ENCODE results near the gene CBX7.
A peak's percentile ranks its signal among the peaks of the same experiment; 100 is the strongest.

CBX7 gene

DNA sequence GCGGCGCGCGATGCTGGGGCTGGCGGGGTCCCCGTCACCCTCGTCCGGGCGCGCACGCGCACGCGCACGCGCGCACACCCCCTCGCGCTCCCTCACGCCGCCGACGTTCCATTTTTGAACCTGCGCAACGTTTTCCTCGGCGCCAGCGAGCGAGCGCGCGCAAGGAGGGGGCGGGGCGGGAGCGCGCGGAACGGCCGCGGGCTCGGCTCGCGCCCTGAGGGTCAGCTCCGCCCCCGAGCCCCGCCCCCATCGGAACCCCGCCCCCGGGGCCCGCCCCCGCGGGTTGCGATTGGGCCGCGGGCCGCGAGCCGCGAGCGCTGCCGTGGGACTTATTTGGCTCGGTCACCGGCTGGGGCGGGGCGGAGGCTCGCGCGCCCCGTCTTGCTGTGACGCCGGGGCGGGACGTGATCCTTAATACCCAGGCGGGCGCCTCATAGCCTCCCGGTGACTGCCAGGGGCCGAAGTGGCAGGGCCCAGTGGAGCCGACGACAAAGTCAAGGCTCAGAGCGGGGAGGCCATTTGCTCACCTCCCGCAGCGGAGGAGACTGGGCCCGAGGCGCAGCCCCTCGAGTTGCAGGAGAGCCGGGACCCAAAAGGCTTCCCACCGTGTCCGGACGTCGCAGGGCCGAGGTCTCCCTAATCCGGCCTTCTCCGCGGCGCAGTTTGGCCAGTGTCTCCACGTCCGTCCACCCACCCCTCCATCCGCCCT, at the start of gene CBX7:
TSS of gene CBX7 (minus strand) at position 170 of the 709 bp plus-strand sequence. CDS start 236 bp downstream, outside the sequence.
- Histone ChIP-seq H3K9me3 (ENCODE audit: insufficient read depth, low read length) (no peaks in the 10 kb centered on the region), H3K4me3 (ENCODE audit: insufficient read length, low read depth) (peak within 1 kb of the TSS; percentile 49), H3K9ac (ENCODE audit: insufficient read length, low read depth) (peak within 1 kb of the TSS; percentile 64), H3K36me3 (ENCODE audit: insufficient read depth, insufficient read length, low read length) (no peaks in the 10 kb centered on the region), H3K4me1 (ENCODE audit: insufficient read depth, insufficient read length) (peaks cover 14% of the 10 kb centered on the region), H3K27me3 (ENCODE audit: insufficient read depth, insufficient read length) (peaks cover 26% of the 10 kb centered on the region)
- DNase-seq (ENCODE audit: low read depth, low spot score) = no peak
- no peak for TF ChIP-seq YY1 (IDR thresholded peaks at IDR 0.05; ENCODE audit: insufficient read depth, insufficient read length)
- TF ChIP-seq ZNF274 (IDR thresholded peaks at IDR 0.05; ENCODE audit: low read depth, low read length) = no peak
- no peak for TF ChIP-seq SUZ12 (IDR thresholded peaks at IDR 0.05; ENCODE audit: extremely low read depth, insufficient read depth, insufficient read length)

DNA sequence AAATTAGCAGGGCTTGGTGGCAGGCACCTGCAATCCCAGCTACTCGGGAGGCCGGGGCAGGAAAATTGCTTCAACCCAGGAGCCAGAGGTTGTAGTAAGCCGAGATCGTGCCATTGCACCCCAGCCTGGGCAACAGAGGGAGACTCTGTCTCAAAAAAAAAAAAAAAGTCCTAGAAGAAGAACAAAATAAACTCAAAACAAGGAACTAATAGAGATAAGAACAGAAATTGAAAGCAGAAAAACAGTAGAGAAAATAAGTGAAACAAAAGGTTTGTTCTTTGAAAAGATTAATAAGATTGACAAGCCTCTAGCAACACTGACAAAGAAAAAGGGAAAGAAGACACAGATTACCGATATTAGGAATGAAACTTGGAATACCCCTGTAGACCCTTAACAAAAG, 45.1 kb upstream of the CBX7 start:
- TF ChIP-seq ZNF274 (IDR thresholded peaks at IDR 0.05; ENCODE audit: low read depth, low read length) (no peak), YY1 (IDR thresholded peaks at IDR 0.05; ENCODE audit: insufficient read depth, insufficient read length) (no peak), SUZ12 (IDR thresholded peaks at IDR 0.05; ENCODE audit: extremely low read depth, insufficient read depth, insufficient read length) (no peak)
- Histone ChIP-seq H3K9me3 (ENCODE audit: insufficient read depth, low read length) (peaks cover 5% of the 10 kb centered on the region; the same call in 1 of the 2 replicates), H3K4me1 (ENCODE audit: insufficient read depth, insufficient read length) (no peaks in the 10 kb centered on the region), H3K9ac (ENCODE audit: insufficient read length, low read depth) (no peak overlapping the region), H3K4me3 (ENCODE audit: insufficient read length, low read depth) (no peak overlapping the region), H3K36me3 (ENCODE audit: insufficient read depth, insufficient read length, low read length) (no peaks in the 10 kb centered on the region), H3K27me3 (ENCODE audit: insufficient read depth, insufficient read length) (no peaks in the 10 kb centered on the region)
- no peak for DNase-seq (ENCODE audit: low read depth, low spot score)

DNA sequence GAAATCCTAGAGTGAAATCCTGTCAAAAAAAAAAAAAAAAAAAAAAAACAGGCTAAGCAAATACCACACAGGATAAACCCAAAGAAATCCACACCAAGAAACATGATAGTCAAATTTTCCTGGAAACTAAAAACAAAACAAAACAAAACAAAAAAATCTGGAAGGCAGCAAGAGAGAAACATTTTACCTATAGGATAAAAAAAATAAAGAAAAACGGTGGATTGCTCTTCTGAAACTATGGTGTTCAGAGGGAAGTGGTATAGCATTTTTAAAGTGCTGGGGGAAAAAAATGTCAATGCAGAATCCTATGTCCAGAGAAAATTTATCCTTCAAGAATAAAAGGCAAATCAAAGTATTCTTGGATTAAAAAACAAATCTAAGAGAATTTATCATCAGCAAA, 41.6 kb upstream of the CBX7 start:
- no peak for TF ChIP-seq YY1 (IDR thresholded peaks at IDR 0.05; ENCODE audit: insufficient read depth, insufficient read length)
- no peak for TF ChIP-seq ZNF274 (IDR thresholded peaks at IDR 0.05; ENCODE audit: low read depth, low read length)
- no peak for TF ChIP-seq SUZ12 (IDR thresholded peaks at IDR 0.05; ENCODE audit: extremely low read depth, insufficient read depth, insufficient read length)
- no peaks in the 10 kb centered on the region for H3K27me3 ChIP-seq (ENCODE audit: insufficient read depth, insufficient read length)
- DNase-seq (ENCODE audit: low read depth, low spot score) = no peak
- peaks cover 5% of the 10 kb centered on the region; the same call in 1 of the 2 replicates for H3K9me3 ChIP-seq (ENCODE audit: insufficient read depth, low read length)
- no peaks in the 10 kb centered on the region for H3K4me1 ChIP-seq (ENCODE audit: insufficient read depth, insufficient read length)
- H3K36me3 ChIP-seq (ENCODE audit: insufficient read depth, insufficient read length, low read length) = no peaks in the 10 kb centered on the region
- H3K9ac ChIP-seq (ENCODE audit: insufficient read length, low read depth) = no peak overlapping the region
- no peak overlapping the region for H3K4me3 ChIP-seq (ENCODE audit: insufficient read length, low read depth)

DNA sequence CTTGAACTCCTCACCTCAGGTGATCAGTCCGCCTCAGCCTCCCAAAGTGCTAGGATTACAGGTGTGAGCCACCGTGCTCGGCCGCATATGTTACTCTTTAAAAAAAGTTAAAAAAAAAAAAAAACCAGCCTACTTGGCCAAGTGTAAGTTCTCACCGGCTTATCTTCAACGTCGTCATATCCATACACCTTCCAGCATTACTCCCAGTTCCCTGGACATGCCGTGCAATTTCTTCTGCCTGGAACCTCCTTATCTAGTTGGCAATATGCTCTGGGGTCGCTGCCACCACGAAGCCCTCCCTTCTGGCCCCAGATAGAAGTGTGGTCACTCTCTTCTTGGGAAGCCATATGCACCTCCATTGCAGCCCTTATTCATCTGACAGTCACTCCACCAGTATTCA, 36.3 kb upstream of the CBX7 start:
- no peak for DNase-seq (ENCODE audit: low read depth, low spot score)
- TF ChIP-seq ZNF274 (IDR thresholded peaks at IDR 0.05; ENCODE audit: low read depth, low read length) (no peak), SUZ12 (IDR thresholded peaks at IDR 0.05; ENCODE audit: extremely low read depth, insufficient read depth, insufficient read length) (no peak), YY1 (IDR thresholded peaks at IDR 0.05; ENCODE audit: insufficient read depth, insufficient read length) (no peak)
- no peak overlapping the region for H3K4me3 ChIP-seq (ENCODE audit: insufficient read length, low read depth)
- no peaks in the 10 kb centered on the region for H3K9me3 ChIP-seq (ENCODE audit: insufficient read depth, low read length)
- H3K27me3 ChIP-seq (ENCODE audit: insufficient read depth, insufficient read length) = no peaks in the 10 kb centered on the region
- H3K9ac ChIP-seq (ENCODE audit: insufficient read length, low read depth) = no peak overlapping the region
- no peaks in the 10 kb centered on the region for H3K4me1 ChIP-seq (ENCODE audit: insufficient read depth, insufficient read length)
- H3K36me3 ChIP-seq (ENCODE audit: insufficient read depth, insufficient read length, low read length) = no peaks in the 10 kb centered on the region

DNA sequence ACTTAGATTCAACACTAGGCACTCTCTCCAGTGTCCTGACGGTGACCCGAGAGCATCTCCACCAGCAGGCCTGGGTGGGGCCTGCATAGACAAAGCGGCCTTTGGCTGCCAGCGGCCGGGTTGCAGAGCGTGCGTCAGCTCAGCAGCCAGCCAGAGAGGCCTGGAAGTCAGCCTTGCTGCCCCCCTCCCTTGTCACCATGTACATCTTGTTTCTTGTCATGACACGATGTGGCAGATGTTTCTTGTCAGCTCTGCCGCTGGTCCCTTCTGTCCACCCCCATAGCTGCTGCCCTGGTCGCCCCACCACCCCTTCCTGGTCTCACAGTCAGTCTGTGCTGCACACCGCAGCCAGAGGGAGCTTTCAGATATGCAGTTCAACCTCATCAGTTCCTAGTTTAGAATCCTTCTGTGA, 33.1 kb upstream of the CBX7 start:
- no peaks in the 10 kb centered on the region for H3K9me3 ChIP-seq (ENCODE audit: insufficient read depth, low read length)
- no peak overlapping the region for H3K4me3 ChIP-seq (ENCODE audit: insufficient read length, low read depth)
- H3K27me3 ChIP-seq (ENCODE audit: insufficient read depth, insufficient read length) = no peaks in the 10 kb centered on the region
- H3K9ac ChIP-seq (ENCODE audit: insufficient read length, low read depth) = peak overlapping the region; percentile 34
- no peak for TF ChIP-seq YY1 (IDR thresholded peaks at IDR 0.05; ENCODE audit: insufficient read depth, insufficient read length)
- H3K4me1 ChIP-seq (ENCODE audit: insufficient read depth, insufficient read length) = peaks cover 6% of the 10 kb centered on the region
- no peak for DNase-seq (ENCODE audit: low read depth, low spot score)
- H3K36me3 ChIP-seq (ENCODE audit: insufficient read depth, insufficient read length, low read length) = no peaks in the 10 kb centered on the region

DNA sequence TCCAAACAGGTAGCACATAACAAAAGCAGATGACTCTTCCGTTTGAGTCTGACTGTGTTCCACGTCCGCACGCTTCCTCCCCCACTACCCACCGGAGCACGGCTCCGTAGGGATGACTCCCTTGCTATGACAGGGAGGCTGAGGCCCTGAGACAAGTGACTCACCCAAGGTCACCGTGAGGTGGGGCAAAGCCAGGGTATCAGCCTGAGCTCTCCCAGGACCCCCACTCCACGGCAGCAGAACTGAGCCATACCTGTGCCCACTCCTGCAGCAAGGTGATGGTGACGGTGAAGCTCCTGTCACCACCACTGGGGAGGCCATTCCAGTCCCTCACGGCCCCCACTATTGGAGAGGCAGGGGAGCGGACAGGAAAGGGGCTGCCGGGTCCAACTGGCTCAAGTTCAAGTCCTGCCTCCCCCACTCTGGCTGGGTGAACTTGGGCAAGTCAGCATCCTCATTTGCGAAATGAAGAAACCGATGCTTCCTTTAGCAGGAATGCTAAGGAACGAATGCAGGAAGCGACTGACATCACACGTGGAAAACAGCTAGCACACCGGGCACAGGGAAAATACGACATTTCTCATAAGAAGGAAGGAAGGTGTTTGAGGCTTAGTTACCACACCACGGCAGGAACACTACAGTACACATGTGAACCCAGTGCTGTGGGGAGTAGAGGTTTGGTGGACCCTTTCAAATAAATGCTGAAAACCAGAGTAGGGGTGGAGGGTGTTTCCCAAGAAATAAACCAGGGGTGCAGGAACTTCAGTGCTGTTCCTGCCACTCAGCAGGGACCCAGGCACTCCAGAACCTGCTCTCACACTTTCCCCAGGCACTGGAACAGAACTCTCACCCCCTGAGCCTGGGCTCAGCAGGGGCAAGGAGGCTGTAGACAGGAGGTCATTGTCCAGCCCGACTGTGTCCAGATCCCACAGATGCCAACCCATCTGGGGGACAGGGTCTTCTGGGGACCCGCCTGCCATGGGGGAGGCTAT, 32.4 kb upstream of the CBX7 start:
- Histone ChIP-seq H3K4me3 (ENCODE audit: insufficient read length, low read depth) (no peak overlapping the region), H3K27me3 (ENCODE audit: insufficient read depth, insufficient read length) (no peaks in the 10 kb centered on the region), H3K9me3 (ENCODE audit: insufficient read depth, low read length) (no peaks in the 10 kb centered on the region), H3K4me1 (ENCODE audit: insufficient read depth, insufficient read length) (peaks cover 9% of the 10 kb centered on the region), H3K9ac (ENCODE audit: insufficient read length, low read depth) (peak overlapping the region; percentile 34), H3K36me3 (ENCODE audit: insufficient read depth, insufficient read length, low read length) (no peaks in the 10 kb centered on the region)
- no peak for TF ChIP-seq ZNF274 (IDR thresholded peaks at IDR 0.05; ENCODE audit: low read depth, low read length)
- TF ChIP-seq SUZ12 (IDR thresholded peaks at IDR 0.05; ENCODE audit: extremely low read depth, insufficient read depth, insufficient read length) = no peak
- TF ChIP-seq YY1 (IDR thresholded peaks at IDR 0.05; ENCODE audit: insufficient read depth, insufficient read length) = no peak
- no peak for DNase-seq (ENCODE audit: low read depth, low spot score)

DNA sequence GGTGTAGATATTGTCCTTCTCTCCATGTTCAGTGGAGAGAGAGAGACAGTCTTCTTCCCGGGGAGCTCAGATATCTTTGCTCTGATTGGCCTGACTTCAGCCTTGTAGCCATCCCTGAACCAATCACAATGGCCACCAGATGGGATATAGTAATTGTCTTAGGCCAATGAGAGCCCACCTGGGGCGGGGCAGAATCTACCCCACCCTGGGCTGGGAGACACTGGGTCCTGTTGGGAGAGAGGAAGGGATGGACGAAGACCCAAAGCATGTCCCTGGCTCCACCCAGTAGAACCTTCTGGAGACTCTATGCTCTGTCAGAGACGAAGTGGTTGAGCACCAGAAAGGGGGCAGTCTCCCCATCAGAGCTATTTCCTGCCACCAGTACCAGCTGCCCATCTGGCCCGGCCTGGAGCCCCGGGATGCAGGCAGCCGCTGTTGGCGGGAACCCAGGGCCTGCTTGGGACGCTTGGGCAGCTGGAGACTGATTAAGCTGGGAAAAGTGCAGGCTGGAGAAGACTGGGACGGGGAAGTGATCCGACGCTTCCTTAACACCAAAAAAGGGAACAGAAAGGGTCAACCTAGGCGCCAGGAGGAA, 31.6 kb upstream of the CBX7 start:
- DNase-seq (ENCODE audit: low read depth, low spot score) = no peak
- H3K36me3 ChIP-seq (ENCODE audit: insufficient read depth, insufficient read length, low read length) = no peaks in the 10 kb centered on the region
- no peaks in the 10 kb centered on the region for H3K9me3 ChIP-seq (ENCODE audit: insufficient read depth, low read length)
- no peak overlapping the region for H3K9ac ChIP-seq (ENCODE audit: insufficient read length, low read depth)
- TF ChIP-seq ZNF274 (IDR thresholded peaks at IDR 0.05; ENCODE audit: low read depth, low read length) (no peak), SUZ12 (IDR thresholded peaks at IDR 0.05; ENCODE audit: extremely low read depth, insufficient read depth, insufficient read length) (no peak), YY1 (IDR thresholded peaks at IDR 0.05; ENCODE audit: insufficient read depth, insufficient read length) (no peak)
- peaks cover 9% of the 10 kb centered on the region for H3K4me1 ChIP-seq (ENCODE audit: insufficient read depth, insufficient read length)
- H3K4me3 ChIP-seq (ENCODE audit: insufficient read length, low read depth) = no peak overlapping the region
- no peaks in the 10 kb centered on the region for H3K27me3 ChIP-seq (ENCODE audit: insufficient read depth, insufficient read length)
